ENCODE results near the gene AGPS.

Gene AGPS

DNA sequence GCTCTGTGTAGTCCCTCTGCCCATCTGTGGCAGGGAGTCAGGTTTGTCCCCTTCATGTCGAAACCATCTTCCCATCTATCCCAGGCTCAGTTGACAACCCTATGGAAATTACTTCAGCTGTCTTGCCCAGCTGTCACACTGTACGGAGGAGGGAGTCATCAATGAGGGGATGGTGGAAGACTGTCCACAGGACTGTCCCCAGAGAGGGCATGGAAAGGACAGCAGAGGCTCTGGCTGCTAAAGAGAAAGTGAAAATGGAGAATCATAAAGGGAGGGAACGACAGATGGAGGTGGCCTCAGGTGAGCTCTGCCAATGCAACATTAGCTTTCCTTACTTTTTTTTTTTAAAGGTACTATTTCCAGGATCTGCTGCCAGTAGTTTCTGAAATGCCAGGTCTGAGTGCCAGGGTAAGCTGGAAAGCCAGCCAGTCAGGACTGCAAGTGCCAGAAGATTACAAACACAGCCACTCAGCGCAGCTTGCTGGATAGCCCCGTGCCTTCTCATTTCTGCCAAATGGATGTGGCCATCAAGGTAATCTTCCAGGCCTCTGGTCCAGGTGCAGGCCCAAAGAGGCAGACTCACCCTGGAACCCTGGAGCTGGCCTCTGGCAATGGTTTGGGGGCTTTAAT is 192.8 kb downstream of the AGPS start:
- Mint-ChIP-seq H3K27me3 (peaks cover 8% of the 10 kb centered on the region), H3K36me3 (no peaks in the 10 kb centered on the region), H3K4me3 (no peak overlapping the region), H3K27ac (no peak overlapping the region), H3K9me3 (no peaks in the 10 kb centered on the region), H3K4me1 (peaks cover 3% of the 10 kb centered on the region)
- no peak for ATAC-seq (ENCODE audit: low read depth)
- no peak for DNase-seq (ENCODE audit: low spot score in 2 of 2)

DNA sequence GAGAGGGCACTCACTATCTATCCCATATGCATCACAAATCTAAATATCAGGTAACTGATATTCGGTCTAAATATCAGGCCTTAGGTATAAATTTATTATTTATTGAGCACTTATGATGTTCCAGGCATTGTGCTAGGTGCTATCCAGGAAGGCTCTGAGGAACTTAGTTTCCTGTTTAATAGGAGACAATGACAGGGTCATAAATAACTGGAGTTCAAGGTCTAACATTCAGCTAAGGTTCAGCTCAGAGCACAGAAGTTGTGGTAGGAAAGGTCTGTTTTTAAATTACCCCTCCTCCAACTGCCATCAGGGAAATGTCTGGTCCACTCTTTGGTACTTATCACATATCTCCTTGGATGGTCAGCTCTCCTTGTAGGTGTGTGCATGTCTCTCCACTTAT is 193.6 kb downstream of the AGPS start:
- Mint-ChIP-seq H3K27ac (no peak overlapping the region), H3K4me3 (no peak overlapping the region), H3K9me3 (no peaks in the 10 kb centered on the region), H3K4me1 (peaks cover 3% of the 10 kb centered on the region), H3K36me3 (no peaks in the 10 kb centered on the region), H3K27me3 (peaks cover 7% of the 10 kb centered on the region)
- ATAC-seq (ENCODE audit: low read depth), result no peak
- DNase-seq (ENCODE audit: low spot score in 2 of 2), result no peak

DNA sequence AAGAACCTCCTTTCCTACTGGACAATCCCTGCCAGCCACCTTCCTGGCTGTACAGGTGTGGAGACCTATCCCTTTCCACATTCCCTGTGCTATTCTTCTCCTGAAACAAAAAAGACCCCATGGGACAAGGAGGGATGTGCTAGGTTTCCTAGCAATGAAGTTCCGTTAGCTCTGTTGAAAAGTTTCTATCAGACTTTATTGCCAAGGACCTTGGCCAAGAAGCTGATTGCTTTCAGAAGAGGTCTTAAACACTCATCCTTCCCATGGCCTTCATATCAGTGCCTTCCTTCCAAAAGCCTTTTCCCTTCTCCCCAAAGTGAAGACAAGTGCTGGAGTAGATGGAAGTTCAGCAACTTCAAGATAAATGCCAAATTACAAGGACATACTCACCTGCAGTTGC is 194.8 kb downstream of the AGPS start:
- Mint-ChIP-seq H3K9me3 (no peaks in the 10 kb centered on the region), H3K27ac (no peak overlapping the region), H3K4me3 (no peak overlapping the region), H3K4me1 (peaks cover 3% of the 10 kb centered on the region), H3K27me3 (peaks cover 5% of the 10 kb centered on the region), H3K36me3 (no peaks in the 10 kb centered on the region)
- ATAC-seq (ENCODE audit: low read depth), result no peak
- no peak for DNase-seq (ENCODE audit: low spot score in 2 of 2)

DNA sequence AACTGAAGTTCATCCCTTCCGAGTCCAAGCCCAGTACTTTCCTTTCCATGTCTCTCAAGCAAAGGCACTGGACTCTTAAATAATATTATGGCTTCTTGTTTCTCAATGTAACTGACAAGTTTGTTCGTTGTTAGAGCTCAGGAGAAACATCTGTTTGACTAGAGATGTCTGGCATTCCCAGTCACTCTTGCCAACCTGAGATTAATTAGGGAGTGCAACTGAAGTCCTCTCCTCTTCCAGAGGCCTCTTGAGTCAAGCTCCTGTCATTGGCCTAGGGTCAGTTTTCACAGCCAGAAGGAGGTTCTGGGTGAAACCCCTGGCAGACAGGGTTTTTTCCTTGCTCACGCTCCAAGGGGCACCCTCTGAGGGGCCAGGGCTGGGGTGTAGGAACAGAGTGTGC is 196.1 kb downstream of the AGPS start:
- Mint-ChIP-seq H3K36me3 (no peaks in the 10 kb centered on the region), H3K4me1 (peaks cover 3% of the 10 kb centered on the region), H3K27ac (no peak overlapping the region), H3K27me3 (peaks cover 5% of the 10 kb centered on the region), H3K9me3 (no peaks in the 10 kb centered on the region), H3K4me3 (no peak overlapping the region)
- no peak for ATAC-seq (ENCODE audit: low read depth)
- no peak for DNase-seq (ENCODE audit: low spot score in 2 of 2)

DNA sequence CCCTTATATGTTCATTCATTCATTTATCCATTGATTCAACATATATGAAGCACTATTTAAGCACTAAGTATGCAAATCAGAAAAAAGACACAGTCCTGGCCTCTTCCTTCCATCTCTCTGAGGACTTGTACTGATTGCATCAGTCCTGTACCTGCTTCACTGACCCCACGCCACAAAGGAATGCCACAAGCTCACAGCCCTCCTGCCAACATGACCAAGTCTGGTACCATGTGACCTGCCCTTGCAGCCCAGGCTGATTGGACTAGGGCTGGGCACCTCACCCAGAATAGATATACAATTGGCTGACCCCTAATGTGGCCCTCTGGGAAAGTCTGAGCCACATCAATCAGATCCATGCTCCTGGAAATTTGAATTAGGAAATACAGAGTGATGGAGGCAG is 196.6 kb downstream of the AGPS start:
- H3K4me3 Mint-ChIP-seq, result no peak overlapping the region
- no peak overlapping the region for H3K27ac Mint-ChIP-seq
- no peak for DNase-seq (ENCODE audit: low spot score in 2 of 2)
- no peaks in the 10 kb centered on the region for H3K36me3 Mint-ChIP-seq
- peaks cover 5% of the 10 kb centered on the region for H3K27me3 Mint-ChIP-seq
- no peak for ATAC-seq (ENCODE audit: low read depth)
- no peaks in the 10 kb centered on the region for H3K9me3 Mint-ChIP-seq
- peaks cover 3% of the 10 kb centered on the region for H3K4me1 Mint-ChIP-seq

DNA sequence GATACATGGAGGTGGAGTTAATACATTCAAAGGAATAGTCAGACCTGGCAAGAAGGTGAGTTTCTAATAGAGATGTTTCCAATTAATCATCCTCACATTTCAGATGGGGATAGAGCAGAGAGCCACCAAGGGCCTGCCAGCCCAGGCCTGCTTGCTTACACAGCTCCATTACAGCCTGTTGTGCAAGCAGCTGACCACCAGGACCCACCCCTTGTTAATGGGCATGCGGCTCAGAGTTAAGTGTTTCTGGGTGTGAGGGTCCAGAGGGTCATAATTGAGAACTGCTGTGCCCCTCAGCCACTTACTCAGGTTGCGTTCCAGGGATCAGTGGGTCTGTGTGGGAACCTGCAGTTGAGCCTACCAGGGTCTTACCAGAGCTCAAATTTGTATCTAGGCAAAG is 199.8 kb downstream of the AGPS start:
- DNase-seq (ENCODE audit: low spot score in 2 of 2) (no peak), ATAC-seq (ENCODE audit: low read depth) (no peak)
- Mint-ChIP-seq H3K27ac (no peak overlapping the region), H3K4me1 (no peaks in the 10 kb centered on the region), H3K27me3 (peaks cover 5% of the 10 kb centered on the region), H3K9me3 (no peaks in the 10 kb centered on the region), H3K36me3 (no peaks in the 10 kb centered on the region), H3K4me3 (no peak overlapping the region)

DNA sequence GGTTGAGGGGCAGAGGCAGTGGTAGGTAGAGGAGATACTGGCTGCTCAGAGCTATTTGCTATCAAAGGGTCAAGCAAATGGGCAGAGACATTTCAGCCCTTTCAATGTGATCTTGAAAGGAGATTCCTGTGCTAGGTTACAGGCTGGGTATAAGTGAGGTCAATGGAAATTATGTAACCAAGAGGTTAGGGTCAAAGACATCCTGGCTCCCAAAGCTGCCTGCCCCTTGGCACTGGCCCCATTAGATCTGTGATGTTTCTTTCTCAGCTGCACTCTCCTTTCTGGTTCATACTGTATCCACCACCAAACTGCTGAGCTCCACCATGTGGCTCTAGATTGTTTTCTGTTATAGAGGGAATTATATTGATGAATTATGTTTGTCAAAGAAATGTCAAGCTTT is 200.4 kb downstream of the AGPS start:
- H3K4me1 Mint-ChIP-seq, result no peaks in the 10 kb centered on the region
- no peaks in the 10 kb centered on the region for H3K9me3 Mint-ChIP-seq
- DNase-seq (ENCODE audit: low spot score in 2 of 2) (no peak), ATAC-seq (ENCODE audit: low read depth) (no peak)
- peaks cover 7% of the 10 kb centered on the region for H3K27me3 Mint-ChIP-seq
- H3K27ac Mint-ChIP-seq, result no peak overlapping the region
- H3K4me3 Mint-ChIP-seq, result no peak overlapping the region
- no peaks in the 10 kb centered on the region for H3K36me3 Mint-ChIP-seq

DNA sequence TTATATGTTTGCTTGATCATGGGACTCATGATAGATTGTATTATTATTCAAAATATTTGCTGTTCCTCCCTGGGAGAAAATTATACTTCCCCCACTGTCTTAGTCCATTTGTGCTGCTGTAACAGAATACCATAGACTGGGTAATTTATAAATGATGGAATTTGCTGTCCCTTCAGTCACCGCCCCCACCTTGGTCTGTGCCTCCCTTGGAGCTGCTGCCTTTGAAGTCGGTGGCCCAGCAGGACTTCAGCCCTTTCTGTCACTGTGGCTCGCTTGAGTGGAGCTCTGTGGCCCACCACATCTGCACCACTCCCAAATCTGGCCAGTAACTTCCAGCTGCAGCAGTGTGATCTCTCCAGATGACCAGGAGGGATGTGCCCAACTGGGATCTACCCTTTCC is 200.8 kb downstream of the AGPS start:
- H3K4me3 Mint-ChIP-seq, result no peak overlapping the region
- H3K4me1 Mint-ChIP-seq, result no peaks in the 10 kb centered on the region
- H3K9me3 Mint-ChIP-seq, result no peaks in the 10 kb centered on the region
- ATAC-seq (ENCODE audit: low read depth) (no peak), DNase-seq (ENCODE audit: low spot score in 2 of 2) (no peak)
- no peak overlapping the region for H3K27ac Mint-ChIP-seq
- H3K36me3 Mint-ChIP-seq, result no peaks in the 10 kb centered on the region
- peaks cover 9% of the 10 kb centered on the region for H3K27me3 Mint-ChIP-seq

All from memory B cell (primary cell).